ENCODE measurements around the gene OR8H1. TPM values are rescaled to one million over a fixed set of nuclear protein-coding genes. Genes with fewer than 3 reads are reported as not detected.

Gene OR8H1
- total RNA-seq (2022) (not detected in 2 replicates), Bru-seq, nascent RNA (not detected), BruChase-seq, experiment 1, labeled RNA remaining after a 2-hour chase (not detected), BruChase-seq, experiment 2, labeled RNA remaining after a 6-hour chase (not detected)
- long read RNA-seq: 0 reads

- intact Hi-C loops (cut with micrococcal nuclease; ENCODE audit: unreplicated experiment): no loop called here
- Histone ChIP-seq H3K9me3 (no peaks in the 10 kb centered on the region), H3K27me3 (replicated peaks; ENCODE audit: control insufficient read depth, insufficient read depth, low read length) (no peaks in the 10 kb centered on the region), H3K4me1 (no peaks in the 10 kb centered on the region), H3K4me3 (ENCODE audit: low read depth, low read length) (no peak within 1 kb of the TSS), H3K36me3 (ENCODE audit: control insufficient read depth, insufficient read depth, low read length) (no peaks in the 10 kb centered on the region)
- Mint-ChIP-seq H3K27me3 (ENCODE audit: insufficient read depth, unreplicated experiment) (peaks cover 7% of the 10 kb centered on the region), H3K4me1 (ENCODE audit: low read depth, unreplicated experiment) (no peaks in the 10 kb centered on the region), H3K27ac (ENCODE audit: unreplicated experiment) (no peak within 1 kb of the TSS), H3K36me3 (ENCODE audit: insufficient read depth, unreplicated experiment) (no peaks in the 10 kb centered on the region), H3K9me3 (ENCODE audit: unreplicated experiment) (no peaks in the 10 kb centered on the region), H3K4me3 (ENCODE audit: unreplicated experiment) (no peak within 1 kb of the TSS)
- no peak for DNase-seq
- POLR2A ChIA-PET: no interaction called here
- CTCF ChIA-PET: no interaction called here
- no TSS peak for BruUV-seq (replicated peaks)
- TF ChIP-seq CTCF (IDR thresholded peaks at IDR 0.05; ENCODE audit: insufficient read depth in 1 of 2, low read depth in 1 of 2, low read length in 1 of 2, severe bottlenecking in 1 of 2, unreplicated experiment in 1 of 2): no peak
These were observed at the start of gene OR8H1 for GRCh38 chr11:56292154-56292553. Gene OR8H1, minus strand, starts transcription at chr11:56292254. Its CDS starts 1,192 bp downstream, at chr11:56291062.

- H3K9me3 ChIP-seq: no peaks in the 10 kb centered on the region
- H3K4me3 ChIP-seq (ENCODE audit: low read depth, low read length): no peak overlapping the region
- no peaks in the 10 kb centered on the region for H3K9me3 Mint-ChIP-seq (ENCODE audit: unreplicated experiment)
- BruUV-seq (replicated peaks): no TSS peak
- H3K27ac Mint-ChIP-seq (ENCODE audit: unreplicated experiment): no peak overlapping the region
- H3K4me3 Mint-ChIP-seq (ENCODE audit: unreplicated experiment): no peak overlapping the region
- no peaks in the 10 kb centered on the region for H3K4me1 ChIP-seq
- no peaks in the 10 kb centered on the region for H3K27me3 ChIP-seq (replicated peaks; ENCODE audit: control insufficient read depth, insufficient read depth, low read length)
- TF ChIP-seq CTCF (IDR thresholded peaks at IDR 0.05; ENCODE audit: insufficient read depth in 1 of 2, low read depth in 1 of 2, low read length in 1 of 2, severe bottlenecking in 1 of 2, unreplicated experiment in 1 of 2): no peak
- H3K27me3 Mint-ChIP-seq (ENCODE audit: insufficient read depth, unreplicated experiment): no peaks in the 10 kb centered on the region
- H3K4me1 Mint-ChIP-seq (ENCODE audit: low read depth, unreplicated experiment): no peaks in the 10 kb centered on the region
- intact Hi-C loops (cut with micrococcal nuclease; ENCODE audit: unreplicated experiment): no loop called here
- POLR2A ChIA-PET: no interaction called here
- H3K36me3 ChIP-seq (ENCODE audit: control insufficient read depth, insufficient read depth, low read length): no peaks in the 10 kb centered on the region
- H3K36me3 Mint-ChIP-seq (ENCODE audit: insufficient read depth, unreplicated experiment): no peaks in the 10 kb centered on the region
- CTCF ChIA-PET: no interaction called here
- DNase-seq: no peak
These were observed 48.2 kb upstream of the OR8H1 start for GRCh38 chr11:56340289-56340688.

- intact Hi-C loops (cut with micrococcal nuclease; ENCODE audit: unreplicated experiment): no loop called here
- H3K4me3 ChIP-seq (ENCODE audit: low read depth, low read length): no peak overlapping the region
- H3K27me3 Mint-ChIP-seq (ENCODE audit: insufficient read depth, unreplicated experiment): no peaks in the 10 kb centered on the region
- no peaks in the 10 kb centered on the region for H3K4me1 Mint-ChIP-seq (ENCODE audit: low read depth, unreplicated experiment)
- H3K4me3 Mint-ChIP-seq (ENCODE audit: unreplicated experiment): no peak overlapping the region
- H3K36me3 ChIP-seq (ENCODE audit: control insufficient read depth, insufficient read depth, low read length): no peaks in the 10 kb centered on the region
- ChIA-PET POLR2A (no interaction called here), CTCF (no interaction called here)
- H3K4me1 ChIP-seq: no peaks in the 10 kb centered on the region
- H3K36me3 Mint-ChIP-seq (ENCODE audit: insufficient read depth, unreplicated experiment): no peaks in the 10 kb centered on the region
- DNase-seq: no peak
- H3K27ac Mint-ChIP-seq (ENCODE audit: unreplicated experiment): no peak overlapping the region
- no peak for TF ChIP-seq CTCF (IDR thresholded peaks at IDR 0.05; ENCODE audit: insufficient read depth in 1 of 2, low read depth in 1 of 2, low read length in 1 of 2, severe bottlenecking in 1 of 2, unreplicated experiment in 1 of 2)
- no peaks in the 10 kb centered on the region for H3K9me3 Mint-ChIP-seq (ENCODE audit: unreplicated experiment)
- no TSS peak for BruUV-seq (replicated peaks)
- no peaks in the 10 kb centered on the region for H3K9me3 ChIP-seq
- H3K27me3 ChIP-seq (replicated peaks; ENCODE audit: control insufficient read depth, insufficient read depth, low read length): no peaks in the 10 kb centered on the region
These were observed 41.1 kb upstream of the OR8H1 start for GRCh38 chr11:56333156-56333555.
